OCI-LY3 (cell line): ENCODE measurements around the gene IL1RAPL1.

Experiments used
- H2AFZ ChIP-seq: fragments of 200-600, 300-600 bp; shearing (Covaris generic); 2 replicates; pipeline ENCODE4 v1.6.0; 2014; ENCODE audit warnings: antibody characterized with exemption, low read depth, low read length
- H3K27ac ChIP-seq: fragments of 200-600, 300-600 bp; sonication (generic); 2 replicates; pipeline ENCODE4 v1.5.1; 2014; ENCODE audit warnings: mild to moderate bottlenecking, low read length, moderate library complexity, mixed read lengths
- H3K27me3 ChIP-seq: fragments of 200-600, 300-600 bp; sonication (generic); 2 replicates; pipeline ENCODE4 v1.6.1; 2014; ENCODE audit warnings: low read depth, low read length, mixed read lengths
- H3K36me3 ChIP-seq: fragments of 200-600, 300-600 bp; sonication (generic); replicated peaks from 2 replicates; pipeline ENCODE3; 2014; ENCODE audit warnings: low read depth, low read length, mixed read lengths
- H3K4me1 ChIP-seq: fragments of 300-600, 200-600 bp; sonication (generic); 2 replicates; pipeline ENCODE4 v1.6.1; 2014; ENCODE audit warnings: low read length, mixed read lengths
- H3K4me2 ChIP-seq: fragments of 200-600, 300-600 bp; sonication (generic); 2 replicates; pipeline ENCODE4 v1.6.1; 2014; ENCODE audit warnings: low read length, mixed read lengths
- H3K4me3 ChIP-seq: fragments of 300-600, 200-600 bp; sonication (generic); 2 replicates; pipeline ENCODE4 v1.5.1; 2014; ENCODE audit warnings: antibody characterized with exemption, mild to moderate bottlenecking, low read length, moderate library complexity
- H3K79me2 ChIP-seq: fragments of 300-600, 200-600 bp; shearing (Covaris generic); 2 replicates; pipeline ENCODE4 v1.6.1; 2014; ENCODE audit warnings: mild to moderate bottlenecking, low read length, mixed read lengths
- H3K9ac ChIP-seq: fragments of 300-600, 200-600 bp; shearing (Covaris generic); 2 replicates; pipeline ENCODE4 v1.6.0; 2014; ENCODE audit warnings: mild to moderate bottlenecking, low read length, moderate library complexity
- H3K9me3 ChIP-seq: fragments of 200-600, 300-600 bp; shearing (Covaris generic); 2 replicates; pipeline ENCODE4 v1.6.1; 2014; ENCODE audit warnings: low read length, mixed read lengths; ENCODE audit not compliant: insufficient read depth
- H4K20me1 ChIP-seq: fragments of 200-600, 300-600 bp; sonication (generic); 2 replicates; pipeline ENCODE4 v1.6.1; 2016; ENCODE audit warnings: low read length, mixed read lengths; ENCODE audit not compliant: insufficient read depth
- CTCF ChIP-seq: fragments of 200-600, 300-600 bp; sonication (generic); IDR thresholded peaks from 2 replicates; pipeline ENCODE4 v1.5.1; 2014; ENCODE audit warnings: antibody characterized with exemption, low read length, low read depth
- EZH2phosphoT487 ChIP-seq: fragments of 200-600 bp; shearing (Covaris generic); IDR thresholded peaks from 2 replicates; pipeline ENCODE4 v1.6.1; 2018; ENCODE audit warnings: antibody characterized with exemption, mixed run types, low read depth

Gene IL1RAPL1

GRCh38 chrX:28670074-28670473, 82.8 kb downstream of the IL1RAPL1 start:
- Histone ChIP-seq H3K79me2 (no peaks in the 10 kb centered on the region), H3K27ac (no peak overlapping the region), H3K9ac (no peak overlapping the region), H3K27me3 (no peaks in the 10 kb centered on the region), H3K4me3 (no peak overlapping the region), H3K4me2 (no peak overlapping the region), H3K4me1 (no peaks in the 10 kb centered on the region), H3K9me3 (no peaks in the 10 kb centered on the region), H3K36me3 (no peaks in the 10 kb centered on the region), H4K20me1 (no peaks in the 10 kb centered on the region), H2AFZ (no peak overlapping the region)
- no peak for TF ChIP-seq CTCF

GRCh38 chrX:28675173-28675572, 87.9 kb downstream of the IL1RAPL1 start:
- H3K79me2 ChIP-seq: no peaks in the 10 kb centered on the region

GRCh38 chrX:28693101-28693500, 105.9 kb downstream of the IL1RAPL1 start:
- Histone ChIP-seq H3K27ac (no peak overlapping the region), H3K4me3 (no peak overlapping the region), H3K4me2 (no peak overlapping the region), H3K27me3 (no peaks in the 10 kb centered on the region), H3K9ac (no peak overlapping the region), H3K79me2 (no peaks in the 10 kb centered on the region), H2AFZ (no peak overlapping the region), H4K20me1 (no peaks in the 10 kb centered on the region), H3K4me1 (peaks cover 22% of the 10 kb centered on the region), H3K36me3 (no peaks in the 10 kb centered on the region), H3K9me3 (no peaks in the 10 kb centered on the region)
- TF ChIP-seq CTCF: no peak
- no peak for TF ChIP-seq EZH2phosphoT487

More at GRCh38 chrX:28675173-28675572, 87.9 kb downstream of the IL1RAPL1 start:
- Histone ChIP-seq H3K36me3 (no peaks in the 10 kb centered on the region), H3K4me1 (no peaks in the 10 kb centered on the region), H2AFZ (no peak overlapping the region), H3K4me2 (no peak overlapping the region), H3K9me3 (no peaks in the 10 kb centered on the region), H3K27me3 (no peaks in the 10 kb centered on the region), H3K4me3 (no peak overlapping the region), H4K20me1 (no peaks in the 10 kb centered on the region), H3K27ac (no peak overlapping the region), H3K9ac (no peak overlapping the region)
- no peak for TF ChIP-seq EZH2phosphoT487
- no peak for TF ChIP-seq CTCF

- no peak for TF ChIP-seq CTCF
- no peak for TF ChIP-seq EZH2phosphoT487
- Histone ChIP-seq H3K9ac (no peak overlapping the region), H3K9me3 (no peaks in the 10 kb centered on the region), H3K36me3 (no peaks in the 10 kb centered on the region), H2AFZ (0 out of 2 replicates have a peak overlapping the region, but pooled peaks have one; percentile 14), H3K4me1 (peaks cover 21% of the 10 kb centered on the region), H3K4me2 (peak overlapping the region; percentile 32; the same call in 1 of the 2 replicates), H4K20me1 (no peaks in the 10 kb centered on the region), H3K4me3 (no peak overlapping the region), H3K79me2 (no peaks in the 10 kb centered on the region), H3K27me3 (no peaks in the 10 kb centered on the region), H3K27ac (peak overlapping the region; percentile 3; the same call in 1 of the 2 replicates)
Observed at GRCh38 chrX:28697732-28698131, 110.5 kb downstream of the IL1RAPL1 start.
